DND-41 (cell line): Measurements from ENCODE around the gene TMEM131L.

Experiments
- EZH2 ChIP-seq: IDR thresholded peaks from 3 replicates; pipeline ENCODE4 v1.6.1; 2012; ENCODE audit warnings: borderline replicate concordance, low read depth, mild to moderate bottlenecking, moderate library complexity, low read length, inconsistent platforms; ENCODE audit not compliant: severe bottlenecking
- TF ChIP-seq, protein P1 (sequence below): IDR thresholded peaks from 2 replicates; pipeline ENCODE4 v1.5.1; 2012; ENCODE audit warnings: borderline replicate concordance, low read length, moderate library complexity, mild to moderate bottlenecking; ENCODE audit not compliant: poor library complexity, severe bottlenecking; ENCODE audit errors: extremely low read depth

DNA sequence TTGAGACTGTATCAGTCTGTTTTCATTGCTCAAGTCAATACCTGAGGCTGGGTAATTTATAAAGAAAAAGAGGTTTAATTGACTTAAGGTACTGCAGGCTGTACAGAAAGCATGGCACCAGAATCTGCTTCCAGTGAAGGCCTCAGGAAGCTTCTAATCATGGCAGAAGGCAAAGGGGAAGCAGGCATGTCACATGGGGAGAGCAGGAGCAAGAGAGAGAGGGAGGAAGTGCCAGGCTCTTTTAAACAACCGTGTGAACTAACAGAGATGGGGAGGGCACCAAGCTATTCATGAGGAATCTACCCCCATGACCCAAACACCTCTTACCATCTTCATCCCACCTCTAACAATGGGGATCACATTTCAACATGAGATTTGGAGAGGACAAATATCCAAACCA lies 7.2 kb upstream of the TMEM131L start:
- TF ChIP-seq, protein P1, sequence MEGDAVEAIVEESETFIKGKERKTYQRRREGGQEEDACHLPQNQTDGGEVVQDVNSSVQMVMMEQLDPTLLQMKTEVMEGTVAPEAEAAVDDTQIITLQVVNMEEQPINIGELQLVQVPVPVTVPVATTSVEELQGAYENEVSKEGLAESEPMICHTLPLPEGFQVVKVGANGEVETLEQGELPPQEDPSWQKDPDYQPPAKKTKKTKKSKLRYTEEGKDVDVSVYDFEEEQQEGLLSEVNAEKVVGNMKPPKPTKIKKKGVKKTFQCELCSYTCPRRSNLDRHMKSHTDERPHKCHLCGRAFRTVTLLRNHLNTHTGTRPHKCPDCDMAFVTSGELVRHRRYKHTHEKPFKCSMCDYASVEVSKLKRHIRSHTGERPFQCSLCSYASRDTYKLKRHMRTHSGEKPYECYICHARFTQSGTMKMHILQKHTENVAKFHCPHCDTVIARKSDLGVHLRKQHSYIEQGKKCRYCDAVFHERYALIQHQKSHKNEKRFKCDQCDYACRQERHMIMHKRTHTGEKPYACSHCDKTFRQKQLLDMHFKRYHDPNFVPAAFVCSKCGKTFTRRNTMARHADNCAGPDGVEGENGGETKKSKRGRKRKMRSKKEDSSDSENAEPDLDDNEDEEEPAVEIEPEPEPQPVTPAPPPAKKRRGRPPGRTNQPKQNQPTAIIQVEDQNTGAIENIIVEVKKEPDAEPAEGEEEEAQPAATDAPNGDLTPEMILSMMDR = no peak
- TF ChIP-seq EZH2 = no peak
